Natural killer cell (primary cell): Measurements from ENCODE around the gene KRT83. TPM values are rescaled to one million over a fixed set of nuclear protein-coding genes. Genes with fewer than 3 reads are reported as not detected.
A peak's percentile ranks its signal among the peaks of the same experiment; 100 is the strongest.

Experiments used
- ATAC-seq, 3 donors: fragments of 150-1000 bp in 2 of 3; fragments of 200-7000 bp in 1 of 3; cut with Tn5 transposase; 1 replicate in 1 of 3; 2 replicates in 2 of 3; pipeline ENCODE4 v1.10.0; 2021; ENCODE audit warnings: mild to moderate bottlenecking in 2 of 3, moderate library complexity in 2 of 3
- DNase-seq, 2 donors: peaks; one replicate each; pipeline versions ENCODE4 v3.0.0 to v3.0.0-alpha.2; 2013 to 2021; ENCODE audit warnings: mixed read lengths in 1 of 2
- H3K27ac ChIP-seq: one replicate; pipeline ENCODE4 v1.5.1; 2013; ENCODE audit warnings: mild to moderate bottlenecking, low read length
- H3K27me3 ChIP-seq: one replicate; pipeline ENCODE4 v1.6.1; 2013; ENCODE audit warnings: low read length; ENCODE audit not compliant: control insufficient read depth, insufficient read depth
- H3K36me3 ChIP-seq: one replicate; pipeline ENCODE4 v1.6.1; 2013; ENCODE audit warnings: low read length; ENCODE audit not compliant: control insufficient read depth, insufficient read depth
- H3K4me1 ChIP-seq: one replicate; pipeline ENCODE4 v1.6.1; 2013; ENCODE audit warnings: low read length; ENCODE audit not compliant: control insufficient read depth, insufficient read depth
- H3K4me3 ChIP-seq: one replicate; pipeline ENCODE4 v1.5.1; 2013; ENCODE audit warnings: low read length
- H3K9me3 ChIP-seq: one replicate; pipeline ENCODE4 v1.6.1; 2013; ENCODE audit warnings: low read length; ENCODE audit not compliant: control insufficient read depth, insufficient read depth
- H3K27ac Mint-ChIP-seq, 2 donors: one replicate each; pipeline ENCODE4 v1.8.0; 2022; ENCODE audit warnings: mild to moderate bottlenecking in 2 of 2, mixed read lengths in 2 of 2, moderate library complexity in 1 of 2
- H3K27me3 Mint-ChIP-seq, 2 donors: one replicate each; pipeline ENCODE4 v1.8.0; 2022; ENCODE audit warnings: low read depth in 2 of 2, mixed read lengths in 2 of 2
- H3K36me3 Mint-ChIP-seq: one replicate; pipeline ENCODE4 v1.8.0; 2022; ENCODE audit warnings: mixed read lengths
- H3K4me1 Mint-ChIP-seq, 2 donors: one replicate each; pipeline ENCODE4 v1.8.0; 2022; ENCODE audit warnings: mixed read lengths in 2 of 2
- H3K4me3 Mint-ChIP-seq: one replicate; pipeline ENCODE4 v1.8.0; 2022; ENCODE audit warnings: mild to moderate bottlenecking, moderate library complexity, mixed read lengths
- H3K9me3 Mint-ChIP-seq, 2 donors: one replicate each; pipeline ENCODE4 v1.8.0; 2022; ENCODE audit warnings: mixed read lengths in 2 of 2
- CTCF ChIP-seq: fragments of 200-600 bp; IDR thresholded peaks from one replicate; pipeline ENCODE4 v1.8.0; 2022; ENCODE audit warnings: antibody characterized with exemption
- WGBS: methylation state at CpG from one replicate; pipeline ENCODE4 v1.1.7; 2013; ENCODE audit warnings: missing lambda C conversion rate; ENCODE audit not compliant: insufficient coverage; 5-methylcytosine and 5-hydroxymethylcytosine counted together
- intact Hi-C: fragments of 100-400 bp; cut with micrococcal nuclease; formaldehyde crosslinking; loops from one replicate; pipeline ENCODE4 v1.14.2; 2022
- total RNA-seq, 4 donors: library from RNA; stranded (reverse); fragments of 120-200 nt in 1 of 4; gene quantifications; one replicate each; pipeline versions ENCODE4 v1.2.3 to v1.2.4, GENCODE V29; 2013 to 2022

The KRT83 gene
- total RNA-seq, 3 donors from 2014 or later (not counting 1 experiment from before 2014, with no cell fraction given) = not detected

GRCh38 chr12:52361553-52361952 is 40.4 kb upstream of the KRT83 start:
- no peaks in the 10 kb centered on the region for H3K36me3 ChIP-seq
- no peak overlapping the region for H3K4me3 ChIP-seq
- H3K4me1 ChIP-seq = peaks cover 44% of the 10 kb centered on the region
- DNase-seq = peak in 1 of 2 donors; percentile 22
- ATAC-seq = peak; percentile 45 to 86 (median 81)
- peaks cover 31% of the 10 kb centered on the region for H3K27me3 ChIP-seq
- intact Hi-C loops = no loop called here
- no peak for TF ChIP-seq CTCF
- H3K9me3 ChIP-seq = no peaks in the 10 kb centered on the region
- H3K36me3 Mint-ChIP-seq = no peaks in the 10 kb centered on the region
- H3K27me3 Mint-ChIP-seq = peaks cover 56 to 72% of the 10 kb centered on the region in 2 donors
- no peaks in the 10 kb centered on the region for H3K9me3 Mint-ChIP-seq
- WGBS = 64% methylated on average over 1 of the region's 1 CpG
- no peak overlapping the region for H3K4me3 Mint-ChIP-seq
- H3K27ac Mint-ChIP-seq = peak overlapping the region in 1 of 2 donors; percentile 28
- peaks cover 40 to 44% of the 10 kb centered on the region in 2 donors for H3K4me1 Mint-ChIP-seq
- no peak overlapping the region for H3K27ac ChIP-seq

- no peak for TF ChIP-seq CTCF
- ATAC-seq (no peak), DNase-seq (no peak)
- Histone ChIP-seq H3K9me3 (no peaks in the 10 kb centered on the region), H3K27me3 (peaks cover 31% of the 10 kb centered on the region), H3K4me3 (no peak overlapping the region), H3K4me1 (peaks cover 44% of the 10 kb centered on the region), H3K36me3 (no peaks in the 10 kb centered on the region), H3K27ac (no peak overlapping the region)
- Mint-ChIP-seq H3K4me3 (no peak overlapping the region), H3K27me3 (peaks cover 56 to 65% of the 10 kb centered on the region in 2 donors), H3K36me3 (no peaks in the 10 kb centered on the region), H3K9me3 (no peaks in the 10 kb centered on the region), H3K27ac (no peak overlapping the region), H3K4me1 (peaks cover 40 to 44% of the 10 kb centered on the region in 2 donors)
- intact Hi-C loops = no loop called here
- WGBS = 91% methylated on average over 12 of the region's 13 CpGs
Measured at GRCh38 chr12:52360663-52361271, 39.6 kb upstream of the KRT83 start.

- no peak for DNase-seq
- whole genome bisulfite sequencing = 91% methylated on average over 7 of the region's 7 CpGs
- no peak for TF ChIP-seq CTCF
- Mint-ChIP-seq H3K9me3 (no peaks in the 10 kb centered on the region), H3K36me3 (no peaks in the 10 kb centered on the region), H3K4me3 (no peak overlapping the region), H3K27ac (no peak overlapping the region), H3K4me1 (peaks cover 40 to 44% of the 10 kb centered on the region in 2 donors), H3K27me3 (peaks cover 56 to 60% of the 10 kb centered on the region in 2 donors)
- H3K4me1 ChIP-seq = peaks cover 44% of the 10 kb centered on the region
- peaks cover 35% of the 10 kb centered on the region for H3K27me3 ChIP-seq
- intact Hi-C loops = no loop called here
- no peaks in the 10 kb centered on the region for H3K36me3 ChIP-seq
- H3K27ac ChIP-seq = no peak overlapping the region
- no peaks in the 10 kb centered on the region for H3K9me3 ChIP-seq
- no peak overlapping the region for H3K4me3 ChIP-seq
- ATAC-seq = no peak
Measured at GRCh38 chr12:52360106-52360662, 39.0 kb upstream of the KRT83 start.
